ENCODE results near the gene PIRT.

Gene PIRT

GRCh38 chr17:10798332-10798749, 39.5 kb downstream of the PIRT start:
- Histone ChIP-seq H3K36me3 (no peaks in the 10 kb centered on the region), H4K20me1 (no peaks in the 10 kb centered on the region; a peak in 1 of 22 replicates), H3K4me2 (peak overlapping the region in 10 of 11 experiments; percentile 9 to 69 (median 47); a peak in 17 of 22 replicates), H3K27ac (no peak overlapping the region), H3K27me3 (no peaks in the 10 kb centered on the region), H3K4me1 (peaks cover 0 to 32% (median 21%) of the 10 kb centered on the region in 10 experiments; a peak in 14 of 20 replicates), H3K9me3 (replicated peaks in 1 of 11) (no peaks in the 10 kb centered on the region), H3K9ac (0 out of 22 replicates have a peak overlapping the region, but pooled peaks of 1 of the 11 experiments have one; percentile 11), H3K4me3 (no peak overlapping the region)
- TF ChIP-seq Cebpa-rat (IDR thresholded peaks at IDR 0.05): no peak

DNA sequence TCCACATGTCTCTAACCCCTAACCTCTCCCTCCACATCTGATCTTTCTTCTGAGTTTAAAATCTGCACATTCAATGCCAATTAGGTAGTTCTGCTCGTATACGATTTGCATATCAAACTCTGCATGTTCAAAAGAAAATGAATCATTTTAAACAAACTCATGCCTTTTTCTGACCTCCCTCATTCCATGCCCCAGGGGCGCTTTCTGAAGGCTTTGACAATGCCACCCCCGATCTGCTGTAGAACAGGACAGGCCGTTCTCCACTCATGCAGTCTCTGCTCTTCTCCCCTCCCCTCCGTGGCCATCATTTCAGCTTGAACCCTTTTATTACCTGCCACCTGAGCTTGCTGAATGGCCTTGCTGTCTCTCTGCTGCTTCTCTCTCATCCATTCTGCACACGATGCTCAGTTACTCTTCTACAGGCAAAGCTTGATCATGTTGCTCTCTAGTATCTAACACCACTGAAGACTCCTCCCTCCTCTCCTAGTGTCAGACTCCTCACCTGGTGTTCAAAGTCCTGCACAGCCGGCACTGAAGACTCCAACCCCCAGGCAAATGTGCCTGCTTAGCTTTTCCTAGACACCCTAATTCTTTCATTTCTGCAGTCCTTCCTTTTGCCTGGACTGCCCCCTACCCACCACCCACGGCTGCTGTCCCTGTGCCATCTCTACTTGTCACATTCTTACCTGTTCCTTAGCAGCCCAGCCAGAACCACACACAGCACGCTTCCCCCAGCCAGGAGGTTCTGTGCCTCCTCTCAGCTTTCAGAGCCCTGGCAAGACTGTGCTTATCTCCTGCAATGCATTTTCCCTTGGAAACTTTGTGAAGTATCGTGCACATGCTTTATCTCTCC, 40.2 kb downstream of the PIRT start:
- no peaks in the 10 kb centered on the region for H3K9me3 ChIP-seq (replicated peaks in 1 of 11)

DNA sequence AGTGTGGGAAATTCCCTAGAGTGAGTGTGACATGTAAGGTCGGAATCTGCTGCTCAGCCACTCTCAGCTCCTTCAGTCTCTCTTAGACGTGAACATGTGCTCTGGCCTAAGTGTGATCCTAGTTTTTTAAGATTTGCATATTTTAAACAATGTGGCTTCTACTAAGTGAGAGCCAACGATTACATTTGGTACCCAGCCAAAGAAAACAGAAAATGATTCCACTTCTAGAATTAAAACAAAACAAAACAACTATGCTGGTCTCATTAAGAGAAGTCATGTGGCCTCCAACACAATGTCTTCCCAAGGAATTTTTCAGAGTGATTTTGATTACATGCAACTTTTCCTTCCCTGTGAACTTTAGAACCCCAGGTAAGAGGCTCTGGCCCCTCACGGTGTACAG, 44.1 kb downstream of the PIRT start:
- no peaks in the 10 kb centered on the region for H3K36me3 ChIP-seq
- H4K20me1 ChIP-seq: no peaks in the 10 kb centered on the region; a peak in 1 of 22 replicates
- peaks cover 9 to 32% (median 24%) of the 10 kb centered on the region in 10 experiments for H3K4me1 ChIP-seq
- no peak overlapping the region for H3K4me2 ChIP-seq
- TF ChIP-seq Cebpa-rat (IDR thresholded peaks at IDR 0.05): no peak
- no peak overlapping the region for H3K27ac ChIP-seq
- no peaks in the 10 kb centered on the region for H3K27me3 ChIP-seq
- H3K9ac ChIP-seq: no peak overlapping the region
- no peaks in the 10 kb centered on the region for H3K9me3 ChIP-seq (replicated peaks in 1 of 11)
- H3K4me3 ChIP-seq: no peak overlapping the region

More for the DNA sequence above, 40.2 kb downstream of the PIRT start:
- no peak overlapping the region for H3K9ac ChIP-seq
- peak overlapping the region in 9 of 11 experiments; percentile 9 to 69 (median 50); a peak in 14 of 22 replicates for H3K4me2 ChIP-seq
- no peak for TF ChIP-seq Cebpa-rat (IDR thresholded peaks at IDR 0.05)
- no peaks in the 10 kb centered on the region for H3K27me3 ChIP-seq
- H4K20me1 ChIP-seq: no peaks in the 10 kb centered on the region; a peak in 1 of 22 replicates
- H3K27ac ChIP-seq: no peak overlapping the region
- H3K4me1 ChIP-seq: peaks cover 0 to 28% (median 22%) of the 10 kb centered on the region in 10 experiments; a peak in 15 of 20 replicates
- no peak overlapping the region for H3K4me3 ChIP-seq
- no peaks in the 10 kb centered on the region for H3K36me3 ChIP-seq

- Histone ChIP-seq H3K27ac (no peak overlapping the region), H3K4me1 (peaks cover 9 to 26% (median 19%) of the 10 kb centered on the region in 10 experiments), H3K9me3 (replicated peaks in 1 of 11) (no peaks in the 10 kb centered on the region), H4K20me1 (no peaks in the 10 kb centered on the region; a peak in 1 of 22 replicates), H3K9ac (no peak overlapping the region), H3K4me3 (no peak overlapping the region), H3K36me3 (no peaks in the 10 kb centered on the region), H3K27me3 (no peaks in the 10 kb centered on the region), H3K4me2 (no peak overlapping the region)
- no peak for TF ChIP-seq Cebpa-rat (IDR thresholded peaks at IDR 0.05)
Observed at GRCh38 chr17:10793256-10793655, 44.6 kb downstream of the PIRT start.

GRCh38 chr17:10792151-10792550, 45.7 kb downstream of the PIRT start:
- peak overlapping the region in 7 of 11 experiments; percentile 1 to 68 (median 50); a peak in 8 of 22 replicates for H3K27ac ChIP-seq
- H3K9ac ChIP-seq: peak overlapping the region in 5 of 11 experiments; percentile 17 to 56 (median 27); a peak in 4 of 22 replicates
- H4K20me1 ChIP-seq: no peaks in the 10 kb centered on the region
- H3K27me3 ChIP-seq: no peaks in the 10 kb centered on the region
- no peaks in the 10 kb centered on the region for H3K9me3 ChIP-seq (replicated peaks in 1 of 11)
- no peak overlapping the region for H3K4me3 ChIP-seq
- H3K4me2 ChIP-seq: peak overlapping the region; percentile 48 to 82 (median 70)
- no peak for TF ChIP-seq Cebpa-rat (IDR thresholded peaks at IDR 0.05)
- H3K36me3 ChIP-seq: no peaks in the 10 kb centered on the region
- peaks cover 8 to 17% (median 12%) of the 10 kb centered on the region in 10 experiments for H3K4me1 ChIP-seq

GRCh38 chr17:10790491-10791401, 47.1 kb downstream of the PIRT start:
- Histone ChIP-seq H3K4me1 (peaks cover 8 to 17% (median 12%) of the 10 kb centered on the region in 10 experiments), H3K36me3 (no peaks in the 10 kb centered on the region), H3K27me3 (no peaks in the 10 kb centered on the region), H3K9ac (no peak overlapping the region), H3K4me3 (no peak overlapping the region), H3K4me2 (no peak overlapping the region), H3K9me3 (replicated peaks in 1 of 11) (no peaks in the 10 kb centered on the region), H4K20me1 (no peaks in the 10 kb centered on the region), H3K27ac (no peak overlapping the region)
- no peak for TF ChIP-seq Cebpa-rat (IDR thresholded peaks at IDR 0.05)

GRCh38 chr17:10789694-10790271, 48.1 kb downstream of the PIRT start:
- no peak overlapping the region for H3K27ac ChIP-seq
- no peak for TF ChIP-seq Cebpa-rat (IDR thresholded peaks at IDR 0.05)
- peaks cover 8 to 17% (median 12%) of the 10 kb centered on the region in 10 experiments for H3K4me1 ChIP-seq

DNA sequence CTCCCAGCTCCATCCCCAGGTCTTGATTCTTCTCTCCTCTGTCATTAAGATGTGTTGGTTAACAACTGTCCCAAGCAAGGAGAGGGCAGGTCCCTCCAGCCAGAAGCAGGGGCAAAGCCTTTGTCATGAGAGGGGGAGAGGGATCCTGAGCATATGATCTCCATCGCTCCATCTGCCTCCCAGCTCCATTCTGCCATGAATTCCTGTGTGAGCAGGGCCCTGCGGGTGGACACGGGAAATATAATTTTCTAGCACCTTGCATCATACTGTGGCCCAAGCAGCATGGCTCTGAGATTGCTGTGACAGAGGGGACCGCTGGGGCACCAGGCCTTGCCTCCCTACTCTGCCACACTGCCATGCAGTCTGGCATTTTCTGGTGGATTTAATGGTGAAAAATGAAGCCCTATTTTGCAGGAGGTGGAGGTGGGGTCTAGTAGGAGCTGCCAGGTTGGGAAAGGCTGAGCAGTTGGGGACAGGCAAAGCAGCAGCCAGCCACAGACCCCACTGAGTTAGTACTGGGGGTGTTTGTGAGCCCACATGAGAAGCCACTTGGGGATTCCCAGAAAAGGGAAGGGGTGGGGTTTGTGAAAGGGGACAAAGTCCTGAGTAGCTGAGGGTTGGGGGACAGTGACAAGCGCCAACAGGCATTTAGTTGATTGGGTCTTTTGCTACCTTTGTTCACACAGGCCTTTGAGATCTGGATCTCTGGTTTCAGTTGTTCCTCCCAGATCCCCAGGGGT, 50.4 kb downstream of the PIRT start:
- H3K4me3 ChIP-seq: no peak overlapping the region
- H3K27ac ChIP-seq: no peak overlapping the region
- H3K9me3 ChIP-seq (replicated peaks in 1 of 11): peaks cover 0 to 10% (median 0%) of the 10 kb centered on the region in 11 experiments; a peak in 2 of 22 replicates
- H4K20me1 ChIP-seq: no peaks in the 10 kb centered on the region
- H3K27me3 ChIP-seq: no peaks in the 10 kb centered on the region
- TF ChIP-seq Cebpa-rat (IDR thresholded peaks at IDR 0.05): no peak
- no peak overlapping the region for H3K4me2 ChIP-seq
- H3K4me1 ChIP-seq: peaks cover 8 to 14% (median 9%) of the 10 kb centered on the region in 10 experiments
- no peaks in the 10 kb centered on the region for H3K36me3 ChIP-seq
- no peak overlapping the region for H3K9ac ChIP-seq

More at GRCh38 chr17:10789694-10790271, 48.1 kb downstream of the PIRT start:
- Histone ChIP-seq H4K20me1 (no peaks in the 10 kb centered on the region), H3K9ac (no peak overlapping the region), H3K4me2 (no peak overlapping the region), H3K9me3 (replicated peaks in 1 of 11) (no peaks in the 10 kb centered on the region), H3K4me3 (no peak overlapping the region), H3K27me3 (no peaks in the 10 kb centered on the region), H3K36me3 (no peaks in the 10 kb centered on the region)
